Choroid plexus epithelial cell (primary cell): ENCODE results near the gene ZNF236.

Experiments
- DNase-seq: peaks from one replicate; pipeline ENCODE4 v3.0.0-alpha.2; 2010; ENCODE audit warnings: low read depth
- H3K4me3 ChIP-seq: 2 replicates; pipeline ENCODE4 v1.5.1; 2011; ENCODE audit warnings: low read depth, mild to moderate bottlenecking, control low read depth, low read length, moderate library complexity
- TF ChIP-seq, protein P1 (sequence below): conservative IDR thresholded peaks from 2 replicates; pipeline ENCODE4 v1.5.1; 2011; ENCODE audit warnings: low read depth, mild to moderate bottlenecking, control low read depth, inconsistent platforms, low read length, moderate library complexity

The ZNF236 gene

DNA sequence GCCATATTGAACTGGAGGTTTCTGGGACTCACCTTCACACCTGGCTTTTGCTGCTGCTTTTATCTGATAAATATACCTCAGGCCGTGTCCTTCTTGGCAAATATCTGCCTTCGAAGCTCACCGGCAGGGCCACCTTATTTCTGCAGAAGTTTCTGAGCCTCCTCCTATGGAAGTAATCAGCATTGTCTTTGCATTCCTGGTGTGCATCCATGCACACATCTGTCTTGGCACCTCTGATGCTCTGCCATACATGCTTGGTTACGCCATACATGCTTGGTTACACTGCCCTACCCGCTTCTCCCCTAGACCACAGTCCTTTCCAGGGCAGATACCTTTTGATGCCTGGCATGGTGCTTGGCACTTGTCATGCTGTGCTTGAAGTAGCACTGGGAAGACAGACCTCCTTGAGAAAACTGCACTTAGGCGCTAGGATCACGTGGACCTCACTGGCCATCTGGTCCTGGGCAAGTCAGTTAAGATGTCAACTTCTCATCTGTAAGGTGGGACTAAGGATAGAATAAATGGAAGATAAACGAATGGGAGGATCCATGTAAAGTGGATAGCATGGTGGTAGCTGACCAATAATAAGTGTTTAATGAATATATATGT lies 66.8 kb downstream of the ZNF236 start:
- TF ChIP-seq, protein P1, sequence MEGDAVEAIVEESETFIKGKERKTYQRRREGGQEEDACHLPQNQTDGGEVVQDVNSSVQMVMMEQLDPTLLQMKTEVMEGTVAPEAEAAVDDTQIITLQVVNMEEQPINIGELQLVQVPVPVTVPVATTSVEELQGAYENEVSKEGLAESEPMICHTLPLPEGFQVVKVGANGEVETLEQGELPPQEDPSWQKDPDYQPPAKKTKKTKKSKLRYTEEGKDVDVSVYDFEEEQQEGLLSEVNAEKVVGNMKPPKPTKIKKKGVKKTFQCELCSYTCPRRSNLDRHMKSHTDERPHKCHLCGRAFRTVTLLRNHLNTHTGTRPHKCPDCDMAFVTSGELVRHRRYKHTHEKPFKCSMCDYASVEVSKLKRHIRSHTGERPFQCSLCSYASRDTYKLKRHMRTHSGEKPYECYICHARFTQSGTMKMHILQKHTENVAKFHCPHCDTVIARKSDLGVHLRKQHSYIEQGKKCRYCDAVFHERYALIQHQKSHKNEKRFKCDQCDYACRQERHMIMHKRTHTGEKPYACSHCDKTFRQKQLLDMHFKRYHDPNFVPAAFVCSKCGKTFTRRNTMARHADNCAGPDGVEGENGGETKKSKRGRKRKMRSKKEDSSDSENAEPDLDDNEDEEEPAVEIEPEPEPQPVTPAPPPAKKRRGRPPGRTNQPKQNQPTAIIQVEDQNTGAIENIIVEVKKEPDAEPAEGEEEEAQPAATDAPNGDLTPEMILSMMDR = no peak
- H3K4me3 ChIP-seq = no peak overlapping the region
- DNase-seq = no peak

DNA sequence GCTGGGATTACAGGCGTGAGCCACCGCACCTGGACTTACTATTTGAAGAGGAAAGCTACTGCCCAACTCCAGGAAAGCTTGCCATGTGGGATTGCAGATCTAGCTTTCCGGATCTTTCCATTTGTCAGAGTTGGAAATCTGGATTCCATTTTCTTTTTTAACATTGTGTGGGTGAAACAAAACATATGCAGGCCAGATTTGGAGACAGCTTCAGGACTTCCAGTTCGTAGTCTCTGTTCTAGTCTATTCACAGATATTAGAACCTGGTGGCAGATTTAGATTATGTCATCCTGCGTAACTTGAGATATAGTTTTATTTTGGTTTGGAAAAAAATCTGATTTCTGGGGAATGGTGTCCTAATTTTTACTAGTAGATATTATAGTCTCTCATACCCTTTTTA lies 70.5 kb downstream of the ZNF236 start:
- no peak overlapping the region for H3K4me3 ChIP-seq
- TF ChIP-seq, protein P1 = no peak
- no peak for DNase-seq

DNA sequence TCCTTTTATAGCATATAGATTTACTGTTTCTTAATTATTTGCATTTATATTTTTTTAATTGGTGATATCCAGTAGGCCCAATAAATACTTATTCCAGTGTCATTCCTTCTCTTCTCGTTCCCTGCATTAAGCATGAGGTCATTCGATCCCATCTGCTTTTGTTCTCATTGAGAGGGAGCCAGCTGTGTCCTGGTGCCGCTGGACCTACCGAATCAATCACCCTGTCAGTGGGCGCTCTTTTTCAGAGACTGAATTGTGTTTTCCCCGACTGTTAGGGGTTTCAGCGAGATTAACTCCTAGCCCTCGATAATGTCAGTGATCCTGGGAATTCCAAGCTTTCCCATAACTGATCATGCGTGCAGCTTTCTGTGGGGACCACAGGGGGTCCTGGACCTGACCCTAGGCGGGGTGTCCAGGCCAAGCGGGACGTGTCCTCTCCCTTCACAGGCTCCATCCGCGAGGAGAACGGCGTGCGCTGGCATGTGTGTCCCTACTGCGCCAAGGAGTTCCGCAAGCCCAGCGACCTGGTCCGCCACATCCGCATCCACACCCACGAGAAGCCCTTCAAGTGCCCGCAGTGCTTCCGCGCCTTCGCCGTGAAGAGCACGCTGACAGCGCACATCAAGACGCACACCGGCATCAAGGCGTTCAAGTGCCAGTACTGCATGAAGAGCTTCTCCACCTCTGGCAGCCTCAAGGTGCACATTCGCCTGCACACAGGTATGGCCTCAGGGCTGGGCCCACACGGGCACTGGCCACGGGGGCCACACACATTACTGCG lies 72.4 kb downstream of the ZNF236 start:
- no peak for DNase-seq
- H3K4me3 ChIP-seq = no peak overlapping the region
- TF ChIP-seq, protein P1 = no peak

DNA sequence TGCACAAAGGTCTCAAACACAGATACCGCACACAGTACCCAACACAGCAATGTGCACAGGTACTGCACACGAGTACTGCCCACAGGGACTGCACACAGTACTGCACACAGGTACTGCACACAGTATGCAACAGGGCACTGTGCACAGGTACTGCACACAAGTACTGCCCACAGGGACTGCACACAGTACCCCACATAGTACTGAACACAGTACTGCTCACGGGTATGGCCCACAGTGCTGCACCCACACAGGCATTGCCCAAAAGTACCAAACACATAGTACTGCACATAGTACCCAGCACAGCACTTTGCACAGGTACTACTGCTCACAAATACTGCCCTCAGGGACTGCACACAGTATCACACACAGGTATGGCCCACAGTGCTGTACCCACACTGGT lies 73.1 kb downstream of the ZNF236 start:
- H3K4me3 ChIP-seq = no peak overlapping the region
- no peak for DNase-seq
- TF ChIP-seq, protein P1 = no peak

DNA sequence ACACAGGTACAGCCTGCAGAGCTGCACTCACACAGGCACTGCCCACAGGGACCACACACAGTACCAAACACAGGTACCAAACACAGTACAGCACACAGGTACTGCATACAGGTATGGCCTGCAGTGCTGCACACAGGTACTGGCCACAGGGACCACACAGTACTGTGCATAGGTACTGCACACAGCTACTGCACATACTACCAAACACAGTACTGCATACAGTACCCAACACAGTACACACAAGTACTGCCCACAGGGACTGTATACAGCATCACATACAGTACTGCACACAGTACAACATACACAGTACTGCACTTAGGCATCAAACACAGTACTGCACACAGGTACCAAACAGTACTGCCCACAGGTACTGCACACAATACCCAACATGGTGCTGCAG lies 74.3 kb downstream of the ZNF236 start:
- DNase-seq = no peak
- TF ChIP-seq, protein P1 = no peak
- H3K4me3 ChIP-seq = no peak overlapping the region

DNA sequence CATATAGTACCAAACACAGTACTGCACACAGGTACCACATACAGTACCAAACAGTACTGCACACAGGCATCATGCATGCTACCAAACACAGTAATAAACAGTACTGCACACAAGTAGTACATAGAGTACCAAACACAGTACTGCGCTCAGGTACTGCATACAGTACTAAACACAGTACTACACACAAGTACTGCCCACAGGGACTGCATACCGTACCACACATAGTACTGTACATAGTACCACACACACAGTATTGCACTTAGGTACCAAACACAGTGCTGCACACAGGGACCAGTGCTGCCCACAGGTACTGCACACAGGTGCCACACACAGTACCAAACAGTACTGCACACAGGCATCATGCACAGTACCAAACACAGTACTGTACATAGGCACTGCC lies 74.9 kb downstream of the ZNF236 start:
- TF ChIP-seq, protein P1 = no peak
- DNase-seq = no peak
- no peak overlapping the region for H3K4me3 ChIP-seq

DNA sequence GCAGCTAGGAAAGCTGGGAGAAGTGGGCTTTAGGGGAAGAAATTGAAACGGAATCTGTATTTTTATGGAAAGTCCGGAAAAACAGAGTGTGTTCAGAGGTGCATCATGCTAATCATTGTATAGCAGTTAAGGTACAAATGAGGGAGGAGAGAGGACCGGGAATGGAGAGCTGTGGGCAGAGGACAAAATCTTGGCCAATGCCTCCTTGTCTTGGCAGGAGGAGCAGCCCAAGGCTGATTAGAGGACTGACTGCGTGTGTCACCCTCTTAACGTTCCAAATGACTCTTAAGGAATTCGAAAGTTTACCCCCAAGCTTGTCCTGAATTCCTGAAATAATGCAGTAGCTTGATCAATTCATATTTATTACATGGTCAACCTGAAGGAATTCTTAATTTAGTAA lies 81.0 kb downstream of the ZNF236 start:
- H3K4me3 ChIP-seq = no peak overlapping the region
- TF ChIP-seq, protein P1 = no peak
- DNase-seq = no peak
